NCI-H2081 (cell line): ENCODE data around the gene PXMP4.

Experiments used
- DNase-seq, 2 experiments: peaks; one replicate each; lab custom pipeline; 2025; lab: John Stamatoyannopoulos, UW

PXMP4 gene

GRCh38 chr20:33668466-33669155 lies 51.5 kb downstream of the PXMP4 start:
- DNase-seq, result no peak

GRCh38 chr20:33667676-33668465 lies 52.2 kb downstream of the PXMP4 start:
- DNase-seq, result peak; percentile 82 to 86

- peak in 1 of 2 experiments; percentile 48 for DNase-seq
Observed at GRCh38 chr20:33667245-33667675, 52.9 kb downstream of the PXMP4 start.

- DNase-seq, result peak; percentile 95 to 96
Observed at GRCh38 chr20:33666293-33667244, 53.5 kb downstream of the PXMP4 start, which contains the start of gene ACTL10. Gene ACTL10, plus strand, starts transcription at chr20:33666943. Its CDS starts 555 bp downstream, at chr20:33667498.

GRCh38 chr20:33664762-33665144 lies 55.4 kb downstream of the PXMP4 start:
- DNase-seq, result no peak

- DNase-seq, result no peak
Observed at GRCh38 chr20:33664085-33664761, 55.9 kb downstream of the PXMP4 start.

GRCh38 chr20:33663161-33664084 lies 56.7 kb downstream of the PXMP4 start:
- peak; percentile 83 to 86 for DNase-seq

- no peak for DNase-seq
Observed at GRCh38 chr20:33662172-33662571, 57.9 kb downstream of the PXMP4 start, which contains the start of gene C20orf144. Gene C20orf144, plus strand, starts transcription at chr20:33662327. Its CDS starts 19 bp downstream, at chr20:33662346.

GRCh38 chr20:33660685-33661058 lies 59.4 kb downstream of the PXMP4 start:
- no peak for DNase-seq

- no peak for DNase-seq
Observed at GRCh38 chr20:33660035-33660684, 60.0 kb downstream of the PXMP4 start.

GRCh38 chr20:33659341-33660034 lies 60.6 kb downstream of the PXMP4 start:
- no peak for DNase-seq

GRCh38 chr20:33658929-33659328 lies 61.2 kb downstream of the PXMP4 start:
- DNase-seq, result no peak

- no peak for DNase-seq
Observed at GRCh38 chr20:33658510-33658909, 61.6 kb downstream of the PXMP4 start.

GRCh38 chr20:33657704-33658095 lies 62.4 kb downstream of the PXMP4 start:
- no peak for DNase-seq

- DNase-seq, result no peak
Observed at GRCh38 chr20:33656783-33657703, 63.1 kb downstream of the PXMP4 start.

- no peak for DNase-seq
Observed at GRCh38 chr20:33656010-33656782, 63.9 kb downstream of the PXMP4 start.

- no peak for DNase-seq
Observed at GRCh38 chr20:33655164-33655563, 64.9 kb downstream of the PXMP4 start.
